Liver (tissue), 9 donors: ENCODE data around the gene CYP3A7. TPM values are rescaled to one million over a fixed set of nuclear protein-coding genes. Genes with fewer than 3 reads are reported as not detected.
"Not testable (repeated sequence)": the region's sequence is repeated elsewhere in the genome, so short reads cannot be mapped to it uniquely, and the experiment has no call there.

Source experiments
- DNase-seq: peaks from one replicate; pipeline ENCODE4 v3.0.0-alpha.2; 2017; ENCODE audit warnings: low spot score
- H3K27ac ChIP-seq, 2 donors: one replicate each; pipeline ENCODE4 v1.7.0; 2013; ENCODE audit warnings: inconsistent platforms in 2 of 2, low read length in 2 of 2, control low read depth in 1 of 2, low read depth in 1 of 2, mild to moderate bottlenecking in 1 of 2
- H3K27me3 ChIP-seq, 4 donors: one replicate each; pipeline versions ENCODE4 v1.6.1 to v1.7.0; 2013; ENCODE audit warnings: low read length in 3 of 4, inconsistent platforms in 1 of 4, mild to moderate bottlenecking in 1 of 4, moderate library complexity in 1 of 4; ENCODE audit not compliant: control insufficient read depth in 4 of 4, insufficient read depth in 4 of 4
- H3K36me3 ChIP-seq, 4 donors: one replicate each; pipeline versions ENCODE4 v1.6.1 to v1.7.0; 2013; ENCODE audit warnings: low read length in 3 of 4, mild to moderate bottlenecking in 3 of 4, low read depth in 1 of 4, moderate library complexity in 1 of 4; ENCODE audit not compliant: control insufficient read depth in 4 of 4, insufficient read depth in 3 of 4
- H3K4me1 ChIP-seq, 4 donors: one replicate each; pipeline versions ENCODE4 v1.6.1 to v1.7.0; 2013; ENCODE audit warnings: low read length in 3 of 4, mild to moderate bottlenecking in 3 of 4, moderate library complexity in 1 of 4; ENCODE audit not compliant: control insufficient read depth in 4 of 4, insufficient read depth in 4 of 4
- H3K4me3 ChIP-seq, 3 donors: one replicate each; pipeline versions ENCODE4 v1.6.1 to v1.7.0; 2013; ENCODE audit warnings: low read length in 3 of 3, control low read depth in 1 of 3, low read depth in 1 of 3, mild to moderate bottlenecking in 1 of 3
- H3K9ac ChIP-seq, 2 donors: one replicate each; pipeline ENCODE4 v1.7.0; 2013; ENCODE audit warnings: low read length in 2 of 2, mild to moderate bottlenecking in 2 of 2, moderate library complexity in 2 of 2, control low read depth in 1 of 2, low read depth in 1 of 2
- H3K9me3 ChIP-seq, 4 donors: one replicate each; pipeline versions ENCODE4 v1.6.1 to v1.7.0; 2013; ENCODE audit warnings: low read length in 3 of 4; ENCODE audit not compliant: control insufficient read depth in 4 of 4
- FOXA1 ChIP-seq: IDR thresholded peaks from 2 replicates; pipeline ENCODE4 v1.6.1; 2016; ENCODE audit warnings: antibody characterized with exemption
- FOXA2 ChIP-seq: IDR thresholded peaks from 2 replicates; pipeline ENCODE4 v1.6.1; 2016; ENCODE audit warnings: antibody characterized with exemption
- GABPA ChIP-seq, 2 donors: IDR thresholded peaks in 1 of 2; conservative IDR thresholded peaks in 1 of 2; 2 replicates each; pipeline ENCODE4 v1.6.1; 2016; ENCODE audit warnings: antibody characterized with exemption in 2 of 2, mild to moderate bottlenecking in 1 of 2, moderate library complexity in 1 of 2
- HNF4A ChIP-seq, 2 donors: conservative IDR thresholded peaks; 2 replicates each; pipeline ENCODE4 v1.6.1; 2016; ENCODE audit warnings: antibody characterized with exemption in 2 of 2, mild to moderate bottlenecking in 2 of 2
- JUND ChIP-seq, 2 donors: IDR thresholded peaks; 2 replicates each; pipeline ENCODE4 v1.6.1; 2016; ENCODE audit warnings: antibody characterized with exemption in 2 of 2
- RAD21 ChIP-seq, 2 donors: IDR thresholded peaks; 2 replicates each; pipeline ENCODE4 v1.6.1; 2016; ENCODE audit warnings: antibody characterized with exemption in 2 of 2, mild to moderate bottlenecking in 2 of 2
- RXRA ChIP-seq, 2 donors: IDR thresholded peaks; 2 replicates each; pipeline ENCODE4 v1.6.1; 2017 to 2018; ENCODE audit warnings: antibody characterized with exemption in 2 of 2, mild to moderate bottlenecking in 1 of 2
- YY1 ChIP-seq: IDR thresholded peaks from 2 replicates; pipeline ENCODE4 v1.6.1; 2016; ENCODE audit warnings: antibody characterized with exemption, mild to moderate bottlenecking
- WGBS: extraction: QIAGEN DNeasy Blood & Tissue Kit; methylation state at CpG from one replicate; pipeline ENCODE4 v1.1.7; 2013; 5-methylcytosine and 5-hydroxymethylcytosine counted together
- polyA plus RNA-seq, 2 donors: library from polyadenylated mRNA; stranded (reverse) in 1 of 2; unstranded in 1 of 2; fragments of 200-250 nt in 1 of 2; fragments of >200 nt in 1 of 2; fragmentation: Nextera tagmentation in 1 of 2; extraction: Ambion mirVana in 1 of 2; gene quantifications; one replicate each; pipeline versions ENCODE4 v1.2.1 to v1.2.3, GENCODE V29; 2013 to 2015
- total RNA-seq, 2 donors: library from RNA; depleted of rRNA; stranded (reverse); fragments of >200 nt; gene quantifications; one replicate each; pipeline ENCODE4 v1.2.3, GENCODE V29; 2014
- TF ChIP-seq, protein P1 (sequence below): IDR thresholded peaks from 2 replicates; pipeline ENCODE4 v1.6.1; 2016; ENCODE audit warnings: antibody characterized with exemption
- TF ChIP-seq, protein P2 (sequence below): fragments of 150-350 bp; IDR thresholded peaks from 2 replicates; pipeline ENCODE4 v1.5.1; 2017; ENCODE audit warnings: improper control_type of control experiment, low read depth, low read length; ENCODE audit not compliant: missing input control
- TF ChIP-seq, protein P3 (sequence below): IDR thresholded peaks from 2 replicates; pipeline ENCODE4 v1.6.1; 2016; ENCODE audit warnings: antibody characterized with exemption, mild to moderate bottlenecking
- donor health status: healthy.
- donor health status: healthy.
- donor health status: healthy.
- donor health status: healthy.
- donor health status: healthy.

CYP3A7 gene
- total and polyA plus RNA-seq, 4 donors = 36.1 to 2,448 (median 83.4) TPM

DNA sequence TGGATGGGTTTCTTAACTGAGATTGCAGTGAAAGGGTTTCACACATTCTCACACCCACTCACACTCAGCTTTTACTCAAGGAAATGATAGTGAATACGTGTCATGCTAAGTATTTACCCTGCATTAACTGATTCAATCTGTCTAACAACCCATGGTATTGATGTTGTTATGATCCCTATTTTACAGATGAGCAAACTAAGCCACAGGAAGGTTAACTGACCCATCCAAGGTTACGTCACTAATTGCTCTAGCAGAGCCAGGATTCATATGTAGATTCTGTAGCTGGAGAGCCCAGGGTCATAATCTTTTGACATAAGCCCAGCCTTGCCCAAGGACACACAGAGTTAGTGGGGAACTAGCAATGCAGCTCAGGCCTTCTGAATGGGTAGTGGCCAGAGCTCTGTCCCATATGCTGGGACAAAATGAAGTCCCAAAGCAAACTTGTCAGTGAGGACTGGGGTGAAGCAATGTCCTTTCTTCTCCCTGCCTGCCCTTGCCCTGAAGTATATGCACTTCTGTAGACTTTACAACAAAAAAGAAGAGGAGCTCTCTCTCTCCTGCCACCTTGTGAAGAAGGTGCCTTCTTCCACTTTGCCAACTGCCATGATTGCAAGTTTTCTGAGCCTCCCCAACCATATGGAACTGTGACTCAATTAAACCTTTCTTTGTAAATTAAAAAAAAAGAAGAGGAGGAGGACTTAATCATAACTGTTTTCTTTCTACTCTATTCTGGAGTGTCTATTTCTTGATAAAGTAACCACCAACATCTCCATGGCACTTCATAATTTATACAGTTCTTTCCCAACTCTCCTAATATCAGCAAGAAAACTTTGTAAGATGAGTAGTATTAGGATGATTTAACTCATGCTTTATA, 4.9 kb upstream of the CYP3A7 start:
- no peak overlapping the region for H3K4me3 ChIP-seq
- H3K27me3 ChIP-seq = no peaks in the 10 kb centered on the region
- TF ChIP-seq, protein P1, sequence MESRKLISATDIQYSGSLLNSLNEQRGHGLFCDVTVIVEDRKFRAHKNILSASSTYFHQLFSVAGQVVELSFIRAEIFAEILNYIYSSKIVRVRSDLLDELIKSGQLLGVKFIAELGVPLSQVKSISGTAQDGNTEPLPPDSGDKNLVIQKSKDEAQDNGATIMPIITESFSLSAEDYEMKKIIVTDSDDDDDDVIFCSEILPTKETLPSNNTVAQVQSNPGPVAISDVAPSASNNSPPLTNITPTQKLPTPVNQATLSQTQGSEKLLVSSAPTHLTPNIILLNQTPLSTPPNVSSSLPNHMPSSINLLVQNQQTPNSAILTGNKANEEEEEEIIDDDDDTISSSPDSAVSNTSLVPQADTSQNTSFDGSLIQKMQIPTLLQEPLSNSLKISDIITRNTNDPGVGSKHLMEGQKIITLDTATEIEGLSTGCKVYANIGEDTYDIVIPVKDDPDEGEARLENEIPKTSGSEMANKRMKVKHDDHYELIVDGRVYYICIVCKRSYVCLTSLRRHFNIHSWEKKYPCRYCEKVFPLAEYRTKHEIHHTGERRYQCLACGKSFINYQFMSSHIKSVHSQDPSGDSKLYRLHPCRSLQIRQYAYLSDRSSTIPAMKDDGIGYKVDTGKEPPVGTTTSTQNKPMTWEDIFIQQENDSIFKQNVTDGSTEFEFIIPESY = no peak
- TF ChIP-seq, protein P2, sequence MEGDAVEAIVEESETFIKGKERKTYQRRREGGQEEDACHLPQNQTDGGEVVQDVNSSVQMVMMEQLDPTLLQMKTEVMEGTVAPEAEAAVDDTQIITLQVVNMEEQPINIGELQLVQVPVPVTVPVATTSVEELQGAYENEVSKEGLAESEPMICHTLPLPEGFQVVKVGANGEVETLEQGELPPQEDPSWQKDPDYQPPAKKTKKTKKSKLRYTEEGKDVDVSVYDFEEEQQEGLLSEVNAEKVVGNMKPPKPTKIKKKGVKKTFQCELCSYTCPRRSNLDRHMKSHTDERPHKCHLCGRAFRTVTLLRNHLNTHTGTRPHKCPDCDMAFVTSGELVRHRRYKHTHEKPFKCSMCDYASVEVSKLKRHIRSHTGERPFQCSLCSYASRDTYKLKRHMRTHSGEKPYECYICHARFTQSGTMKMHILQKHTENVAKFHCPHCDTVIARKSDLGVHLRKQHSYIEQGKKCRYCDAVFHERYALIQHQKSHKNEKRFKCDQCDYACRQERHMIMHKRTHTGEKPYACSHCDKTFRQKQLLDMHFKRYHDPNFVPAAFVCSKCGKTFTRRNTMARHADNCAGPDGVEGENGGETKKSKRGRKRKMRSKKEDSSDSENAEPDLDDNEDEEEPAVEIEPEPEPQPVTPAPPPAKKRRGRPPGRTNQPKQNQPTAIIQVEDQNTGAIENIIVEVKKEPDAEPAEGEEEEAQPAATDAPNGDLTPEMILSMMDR = no peak
- H3K36me3 ChIP-seq = no peaks in the 10 kb centered on the region
- DNase-seq = no peak
- H3K9me3 ChIP-seq = no peaks in the 10 kb centered on the region
- peak overlapping the region in 1 of 2 donors; percentile 25 for H3K9ac ChIP-seq
- peaks cover 0 to 24% (median 11%) of the 10 kb centered on the region in 4 donors for H3K4me1 ChIP-seq
- peak overlapping the region; percentile 67 to 83 for H3K27ac ChIP-seq
- WGBS = 94% methylated on average over 2 of the region's 2 CpGs

- H3K36me3 ChIP-seq = no peaks in the 10 kb centered on the region
- no peaks in the 10 kb centered on the region for H3K9me3 ChIP-seq
- H3K4me3 ChIP-seq = no peak overlapping the region
- WGBS = 85% methylated on average over 1 of the region's 1 CpG
- no peaks in the 10 kb centered on the region for H3K27me3 ChIP-seq
- no peak overlapping the region for H3K27ac ChIP-seq
- peaks cover 0 to 25% (median 7%) of the 10 kb centered on the region in 4 donors for H3K4me1 ChIP-seq
- DNase-seq = no peak
- TF ChIP-seq HNF4A (conservative IDR thresholded peaks at IDR 0.05) (no peak), JUND (IDR thresholded peaks at IDR 0.05) (no peak), GABPA (IDR thresholded peaks at IDR 0.05 in 1 of 2, conservative IDR thresholded peaks at IDR 0.05 in 1 of 2) (no peak), YY1 (no peak), FOXA2 (no peak), RAD21 (IDR thresholded peaks at IDR 0.05) (no peak), RXRA (IDR thresholded peaks at IDR 0.05) (no peak), FOXA1 (no peak)
- TF ChIP-seq, protein P1 = no peak
- TF ChIP-seq, protein P3, sequence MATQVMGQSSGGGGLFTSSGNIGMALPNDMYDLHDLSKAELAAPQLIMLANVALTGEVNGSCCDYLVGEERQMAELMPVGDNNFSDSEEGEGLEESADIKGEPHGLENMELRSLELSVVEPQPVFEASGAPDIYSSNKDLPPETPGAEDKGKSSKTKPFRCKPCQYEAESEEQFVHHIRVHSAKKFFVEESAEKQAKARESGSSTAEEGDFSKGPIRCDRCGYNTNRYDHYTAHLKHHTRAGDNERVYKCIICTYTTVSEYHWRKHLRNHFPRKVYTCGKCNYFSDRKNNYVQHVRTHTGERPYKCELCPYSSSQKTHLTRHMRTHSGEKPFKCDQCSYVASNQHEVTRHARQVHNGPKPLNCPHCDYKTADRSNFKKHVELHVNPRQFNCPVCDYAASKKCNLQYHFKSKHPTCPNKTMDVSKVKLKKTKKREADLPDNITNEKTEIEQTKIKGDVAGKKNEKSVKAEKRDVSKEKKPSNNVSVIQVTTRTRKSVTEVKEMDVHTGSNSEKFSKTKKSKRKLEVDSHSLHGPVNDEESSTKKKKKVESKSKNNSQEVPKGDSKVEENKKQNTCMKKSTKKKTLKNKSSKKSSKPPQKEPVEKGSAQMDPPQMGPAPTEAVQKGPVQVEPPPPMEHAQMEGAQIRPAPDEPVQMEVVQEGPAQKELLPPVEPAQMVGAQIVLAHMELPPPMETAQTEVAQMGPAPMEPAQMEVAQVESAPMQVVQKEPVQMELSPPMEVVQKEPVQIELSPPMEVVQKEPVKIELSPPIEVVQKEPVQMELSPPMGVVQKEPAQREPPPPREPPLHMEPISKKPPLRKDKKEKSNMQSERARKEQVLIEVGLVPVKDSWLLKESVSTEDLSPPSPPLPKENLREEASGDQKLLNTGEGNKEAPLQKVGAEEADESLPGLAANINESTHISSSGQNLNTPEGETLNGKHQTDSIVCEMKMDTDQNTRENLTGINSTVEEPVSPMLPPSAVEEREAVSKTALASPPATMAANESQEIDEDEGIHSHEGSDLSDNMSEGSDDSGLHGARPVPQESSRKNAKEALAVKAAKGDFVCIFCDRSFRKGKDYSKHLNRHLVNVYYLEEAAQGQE = no peak
- H3K9ac ChIP-seq = no peak overlapping the region
These were observed 2.7 kb upstream of the CYP3A7 start for GRCh38 chr7:99737726-99738125.

DNA sequence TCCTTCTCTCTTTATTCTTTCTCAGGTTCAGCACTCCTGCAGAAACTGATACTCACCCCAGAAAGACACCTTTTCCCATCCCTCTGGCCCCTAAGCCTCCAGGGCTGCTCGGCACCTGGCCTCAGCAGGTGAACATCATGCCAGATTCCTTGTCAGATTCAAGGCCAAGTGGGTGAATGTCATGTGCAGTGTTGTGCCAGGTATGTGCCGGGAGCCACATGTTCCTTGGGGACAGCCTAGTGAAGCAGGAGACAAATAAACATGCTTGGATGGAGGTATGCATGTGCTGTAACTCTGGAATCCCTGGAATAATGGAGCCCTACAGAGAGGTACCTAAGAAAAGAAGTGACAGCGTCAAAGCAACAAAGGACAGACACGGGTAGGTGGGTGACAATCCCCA, 1.7 kb upstream of the CYP3A7 start:
- H3K27ac ChIP-seq, H3K9ac ChIP-seq, H3K36me3 ChIP-seq, H3K4me3 ChIP-seq, H3K9me3 ChIP-seq, DNase-seq, H3K27me3 ChIP-seq: not testable (repeated sequence)
- H3K4me1 ChIP-seq = peaks cover 0 to 20% (median 4%) of the 10 kb centered on the region in 4 donors
- 95% methylated on average over 4 of the region's 4 CpGs for WGBS
